BLaER1 (cell line): ENCODE measurements around the gene P2RX6.
"Not testable (repeated sequence)": the region's sequence is repeated elsewhere in the genome, so short reads cannot be mapped to it uniquely, and the experiment has no call there.

Experiments
- H3K27ac ChIP-seq: shearing (Covaris generic); formaldehyde crosslinking; 2 replicates; pipeline ENCODE4 v1.8.1; 2022
- H3K27me3 ChIP-seq: shearing (Covaris generic); formaldehyde crosslinking; 2 replicates; pipeline ENCODE4 v1.8.1; 2022
- H3K36me3 ChIP-seq: shearing (Covaris generic); formaldehyde crosslinking; 2 replicates; pipeline ENCODE4 v1.8.1; 2022
- H3K4me1 ChIP-seq: shearing (Covaris generic); formaldehyde crosslinking; 2 replicates; pipeline ENCODE4 v1.8.1; 2022
- H3K4me2 ChIP-seq: shearing (Covaris generic); formaldehyde crosslinking; 2 replicates; pipeline ENCODE4 v1.8.1; 2022
- H3K4me3 ChIP-seq: shearing (Covaris generic); formaldehyde crosslinking; 2 replicates; pipeline ENCODE4 v1.8.1; 2022
- H3K9ac ChIP-seq: shearing (Covaris generic); formaldehyde crosslinking; 2 replicates; pipeline ENCODE4 v1.8.1; 2022
- H3K9me3 ChIP-seq: shearing (Covaris generic); formaldehyde crosslinking; 2 replicates; pipeline ENCODE4 v1.8.1; 2022
- H4K20me1 ChIP-seq: shearing (Covaris generic); formaldehyde crosslinking; 2 replicates; pipeline ENCODE4 v1.8.1; 2022
- Cebpa-rat ChIP-seq: shearing (Covaris generic); IDR thresholded peaks from 2 replicates; pipeline ENCODE4 v1.8.1; 2022

The P2RX6 gene

GRCh38 chr22:21044931-21045584 is 30.1 kb downstream of the P2RX6 start:
- Histone ChIP-seq H3K27ac (no peak overlapping the region), H3K4me2 (peak overlapping the region; percentile 86), H3K36me3 (no peaks in the 10 kb centered on the region)

GRCh38 chr22:21045585-21046294 is 30.8 kb downstream of the P2RX6 start, which contains the start of gene LRRC74B:
Gene LRRC74B (plus strand): TSS chr22:21045946. CDS start chr22:21045987, 41 bp downstream.
- H3K9ac ChIP-seq, result peak within 1 kb of the TSS; percentile 40; the same call in 1 of the 2 replicates
- H3K4me2 ChIP-seq, result peak within 1 kb of the TSS; percentile 86
- H3K9me3 ChIP-seq, result no peaks in the 10 kb centered on the region
- no peaks in the 10 kb centered on the region for H3K36me3 ChIP-seq
- H3K27me3 ChIP-seq, result no peaks in the 10 kb centered on the region
- no peak within 1 kb of the TSS for H3K27ac ChIP-seq
- peaks cover 6% of the 10 kb centered on the region; the same call in 1 of the 2 replicates for H4K20me1 ChIP-seq
- peak within 1 kb of the TSS; percentile 42 for H3K4me3 ChIP-seq
- no peak for TF ChIP-seq Cebpa-rat
- peaks cover 29% of the 10 kb centered on the region for H3K4me1 ChIP-seq

More at GRCh38 chr22:21044931-21045584, 30.1 kb downstream of the P2RX6 start:
- peaks cover 6% of the 10 kb centered on the region; the same call in 1 of the 2 replicates for H4K20me1 ChIP-seq
- no peak for TF ChIP-seq Cebpa-rat
- H3K27me3 ChIP-seq, result no peaks in the 10 kb centered on the region
- peak overlapping the region; percentile 42 for H3K4me3 ChIP-seq
- no peaks in the 10 kb centered on the region for H3K9me3 ChIP-seq
- peak overlapping the region; percentile 40; the same call in 1 of the 2 replicates for H3K9ac ChIP-seq
- H3K4me1 ChIP-seq, result peaks cover 29% of the 10 kb centered on the region

- no peak overlapping the region for H3K4me3 ChIP-seq
- H3K36me3 ChIP-seq, result no peaks in the 10 kb centered on the region
- no peak for TF ChIP-seq Cebpa-rat
- no peaks in the 10 kb centered on the region for H3K27me3 ChIP-seq
- peaks cover 43% of the 10 kb centered on the region for H3K4me1 ChIP-seq
- H3K9ac ChIP-seq, result no peak overlapping the region
- no peaks in the 10 kb centered on the region for H3K9me3 ChIP-seq
- H3K4me2 ChIP-seq, result no peak overlapping the region
- peaks cover 6% of the 10 kb centered on the region; the same call in 1 of the 2 replicates for H4K20me1 ChIP-seq
- H3K27ac ChIP-seq, result no peak overlapping the region
Measured at GRCh38 chr22:21047035-21047661, 32.2 kb downstream of the P2RX6 start.

- Histone ChIP-seq H3K4me2 (no peak overlapping the region), H3K4me3 (no peak overlapping the region), H3K9me3 (no peaks in the 10 kb centered on the region), H3K27ac (no peak overlapping the region), H3K9ac (no peak overlapping the region), H3K36me3 (no peaks in the 10 kb centered on the region), H4K20me1 (peaks cover 6% of the 10 kb centered on the region; the same call in 1 of the 2 replicates), H3K4me1 (peaks cover 44% of the 10 kb centered on the region), H3K27me3 (no peaks in the 10 kb centered on the region)
- TF ChIP-seq Cebpa-rat, result no peak
Measured at GRCh38 chr22:21047730-21048129, 32.8 kb downstream of the P2RX6 start.

- H3K4me2 ChIP-seq, H3K27ac ChIP-seq, H3K27me3 ChIP-seq, H3K9me3 ChIP-seq, H3K9ac ChIP-seq, H3K4me3 ChIP-seq, H3K36me3 ChIP-seq, H4K20me1 ChIP-seq: not testable (repeated sequence)
- peaks cover 45% of the 10 kb centered on the region for H3K4me1 ChIP-seq
Measured at GRCh38 chr22:21048448-21048847, 33.5 kb downstream of the P2RX6 start.

GRCh38 chr22:21048965-21049364 is 34.0 kb downstream of the P2RX6 start:
- H3K4me2 ChIP-seq, H3K27ac ChIP-seq, H3K4me3 ChIP-seq, H3K36me3 ChIP-seq, H3K9me3 ChIP-seq, H3K27me3 ChIP-seq, H3K9ac ChIP-seq, H4K20me1 ChIP-seq: not testable (repeated sequence)
- peaks cover 45% of the 10 kb centered on the region for H3K4me1 ChIP-seq

- no peaks in the 10 kb centered on the region for H4K20me1 ChIP-seq
- H3K27ac ChIP-seq, result no peak overlapping the region
- peaks cover 46% of the 10 kb centered on the region for H3K4me1 ChIP-seq
- no peaks in the 10 kb centered on the region for H3K36me3 ChIP-seq
- H3K4me2 ChIP-seq, result peak overlapping the region; percentile 44
- no peaks in the 10 kb centered on the region for H3K27me3 ChIP-seq
- no peak for TF ChIP-seq Cebpa-rat
- no peak overlapping the region for H3K9ac ChIP-seq
- H3K9me3 ChIP-seq, result no peaks in the 10 kb centered on the region
- H3K4me3 ChIP-seq, result no peak overlapping the region
Measured at GRCh38 chr22:21051145-21051830, 36.3 kb downstream of the P2RX6 start.

GRCh38 chr22:21051831-21052400 is 37.0 kb downstream of the P2RX6 start:
- H3K27ac ChIP-seq, result no peak overlapping the region; the same call in 1 of the 2 replicates
- H4K20me1 ChIP-seq, result no peaks in the 10 kb centered on the region
- no peaks in the 10 kb centered on the region for H3K36me3 ChIP-seq
- no peaks in the 10 kb centered on the region for H3K9me3 ChIP-seq
- no peak for TF ChIP-seq Cebpa-rat
- H3K4me2 ChIP-seq, result peak overlapping the region; percentile 44
- H3K9ac ChIP-seq, result no peak overlapping the region
- no peaks in the 10 kb centered on the region for H3K27me3 ChIP-seq
- H3K4me3 ChIP-seq, result no peak overlapping the region
- H3K4me1 ChIP-seq, result peaks cover 52% of the 10 kb centered on the region

- H3K9me3 ChIP-seq, result no peaks in the 10 kb centered on the region
- peaks cover 55% of the 10 kb centered on the region for H3K4me1 ChIP-seq
- H3K4me2 ChIP-seq, result no peak overlapping the region
- H3K9ac ChIP-seq, result no peak overlapping the region
- no peak overlapping the region for H3K4me3 ChIP-seq
- no peaks in the 10 kb centered on the region for H3K27me3 ChIP-seq
- no peak overlapping the region for H3K27ac ChIP-seq
- no peaks in the 10 kb centered on the region for H3K36me3 ChIP-seq
- no peak for TF ChIP-seq Cebpa-rat
- H4K20me1 ChIP-seq, result no peaks in the 10 kb centered on the region
Measured at GRCh38 chr22:21052715-21053459, 37.9 kb downstream of the P2RX6 start.
